Measurements from ENCODE around the gene MERTK. TPM values are rescaled to one million over a fixed set of nuclear protein-coding genes. Genes with fewer than 3 reads are reported as not detected.
"Not testable (repeated sequence)": the region's sequence is repeated elsewhere in the genome, so short reads cannot be mapped to it uniquely, and the experiment has no call there.

Gene MERTK
- total and polyA plus RNA-seq, 2 donors from 2014 or later: 9.2 to 32.2 TPM

- no peaks in the 10 kb centered on the region for H3K9me3 ChIP-seq (ENCODE audit: control insufficient read depth in 2 of 3, insufficient read depth in 1 of 3, low read length in 3 of 3)
- peaks cover 0 to 5% (median 0%) of the 10 kb centered on the region in 3 donors for H3K4me1 ChIP-seq (ENCODE audit: control insufficient read depth in 2 of 3, insufficient read depth in 2 of 3, low read depth in 1 of 3, low read length in 3 of 3)
- intact Hi-C loops (cut with DNase I): no loop called here
- no peak overlapping the region for H3K9ac ChIP-seq (ENCODE audit: low read length in 3 of 3)
- H3K4me3 ChIP-seq (ENCODE audit: low read length in 3 of 3): no peak overlapping the region
- no peak overlapping the region for H3K27ac ChIP-seq (ENCODE audit: low read depth in 2 of 2, low read length in 2 of 2)
- TF ChIP-seq CTCF (IDR thresholded peaks at IDR 0.05; ENCODE audit: borderline replicate concordance, extremely low read depth, insufficient read depth): no peak
- DNase-seq (no peak), FAIRE-seq (no peak)
- H3K27me3 ChIP-seq (ENCODE audit: control insufficient read depth, insufficient read depth, low read length): no peaks in the 10 kb centered on the region
- H3K36me3 ChIP-seq (ENCODE audit: control insufficient read depth in 2 of 3, insufficient read depth in 3 of 3, low read length in 3 of 3): peaks cover 2 to 7% (median 4%) of the 10 kb centered on the region in 3 donors
Measured at GRCh38 chr2:111927723-111928122, 29.3 kb downstream of the MERTK start.

- no peak overlapping the region for H3K27ac ChIP-seq (ENCODE audit: low read depth in 2 of 2, low read length in 2 of 2)
- peaks cover 0 to 4% (median 2%) of the 10 kb centered on the region in 3 donors for H3K36me3 ChIP-seq (ENCODE audit: control insufficient read depth in 2 of 3, insufficient read depth in 3 of 3, low read length in 3 of 3)
- FAIRE-seq (no peak), DNase-seq (no peak)
- no peak for TF ChIP-seq CTCF (IDR thresholded peaks at IDR 0.05; ENCODE audit: borderline replicate concordance, extremely low read depth, insufficient read depth)
- H3K27me3 ChIP-seq (ENCODE audit: control insufficient read depth, insufficient read depth, low read length): no peaks in the 10 kb centered on the region
- intact Hi-C loops (cut with DNase I): no loop called here
- no peak overlapping the region for H3K9ac ChIP-seq (ENCODE audit: low read length in 3 of 3)
- no peak overlapping the region for H3K4me3 ChIP-seq (ENCODE audit: low read length in 3 of 3)
- H3K9me3 ChIP-seq (ENCODE audit: control insufficient read depth in 2 of 3, insufficient read depth in 1 of 3, low read length in 3 of 3): no peaks in the 10 kb centered on the region
- H3K4me1 ChIP-seq (ENCODE audit: control insufficient read depth in 2 of 3, insufficient read depth in 2 of 3, low read depth in 1 of 3, low read length in 3 of 3): peaks cover 0 to 3% (median 0%) of the 10 kb centered on the region in 3 donors
Measured at GRCh38 chr2:111930409-111930808, 32.0 kb downstream of the MERTK start.

GRCh38 chr2:111930875-111931274, 32.5 kb downstream of the MERTK start:
- intact Hi-C loops (cut with DNase I): no loop called here
- no peak for TF ChIP-seq CTCF (IDR thresholded peaks at IDR 0.05; ENCODE audit: borderline replicate concordance, extremely low read depth, insufficient read depth)
- H3K9ac ChIP-seq (ENCODE audit: low read length in 3 of 3): no peak overlapping the region
- H3K4me1 ChIP-seq (ENCODE audit: control insufficient read depth in 2 of 3, insufficient read depth in 2 of 3, low read depth in 1 of 3, low read length in 3 of 3): peaks cover 0 to 3% (median 0%) of the 10 kb centered on the region in 3 donors
- no peak overlapping the region for H3K4me3 ChIP-seq (ENCODE audit: low read length in 3 of 3)
- DNase-seq (no peak), FAIRE-seq (no peak)
- peaks cover 0 to 4% (median 2%) of the 10 kb centered on the region in 3 donors for H3K36me3 ChIP-seq (ENCODE audit: control insufficient read depth in 2 of 3, insufficient read depth in 3 of 3, low read length in 3 of 3)
- no peaks in the 10 kb centered on the region for H3K9me3 ChIP-seq (ENCODE audit: control insufficient read depth in 2 of 3, insufficient read depth in 1 of 3, low read length in 3 of 3)
- no peak overlapping the region for H3K27ac ChIP-seq (ENCODE audit: low read depth in 2 of 2, low read length in 2 of 2)
- no peaks in the 10 kb centered on the region for H3K27me3 ChIP-seq (ENCODE audit: control insufficient read depth, insufficient read depth, low read length)

- H3K36me3 ChIP-seq (ENCODE audit: control insufficient read depth in 2 of 3, insufficient read depth in 3 of 3, low read length in 3 of 3): peaks cover 0 to 2% (median 2%) of the 10 kb centered on the region in 3 donors
- no peaks in the 10 kb centered on the region for H3K4me1 ChIP-seq (ENCODE audit: control insufficient read depth in 2 of 3, insufficient read depth in 2 of 3, low read depth in 1 of 3, low read length in 3 of 3)
- no peak overlapping the region for H3K9ac ChIP-seq (ENCODE audit: low read length in 3 of 3)
- TF ChIP-seq CTCF (IDR thresholded peaks at IDR 0.05; ENCODE audit: borderline replicate concordance, extremely low read depth, insufficient read depth): no peak
- no peaks in the 10 kb centered on the region for H3K27me3 ChIP-seq (ENCODE audit: control insufficient read depth, insufficient read depth, low read length)
- DNase-seq (no peak), FAIRE-seq (no peak)
- no peaks in the 10 kb centered on the region for H3K9me3 ChIP-seq (ENCODE audit: control insufficient read depth in 2 of 3, insufficient read depth in 1 of 3, low read length in 3 of 3)
- intact Hi-C loops (cut with DNase I): no loop called here
- H3K4me3 ChIP-seq (ENCODE audit: low read length in 3 of 3): no peak overlapping the region
- no peak overlapping the region for H3K27ac ChIP-seq (ENCODE audit: low read depth in 2 of 2, low read length in 2 of 2)
Measured at GRCh38 chr2:111932841-111933291, 34.5 kb downstream of the MERTK start.

GRCh38 chr2:111933900-111934299, 35.5 kb downstream of the MERTK start:
- FAIRE-seq; intact Hi-C loops (cut with DNase I); H3K27ac ChIP-seq (ENCODE audit: low read depth in 2 of 2, low read length in 2 of 2); H3K4me3 ChIP-seq (ENCODE audit: low read length in 3 of 3); H3K27me3 ChIP-seq (ENCODE audit: control insufficient read depth, insufficient read depth, low read length); H3K9me3 ChIP-seq (ENCODE audit: control insufficient read depth in 2 of 3, insufficient read depth in 1 of 3, low read length in 3 of 3); H3K9ac ChIP-seq (ENCODE audit: low read length in 3 of 3); H3K36me3 ChIP-seq (ENCODE audit: control insufficient read depth in 2 of 3, insufficient read depth in 3 of 3, low read length in 3 of 3); H3K4me1 ChIP-seq (ENCODE audit: control insufficient read depth in 2 of 3, insufficient read depth in 2 of 3, low read depth in 1 of 3, low read length in 3 of 3); DNase-seq: not testable (repeated sequence)

All from kidney (tissue), 14 donors.